GM21381 (cell line): Measurements from ENCODE around the gene ECM2.

Experiments
- ATAC-seq: cut with Tn5 transposase; IDR thresholded peaks from one replicate; pipeline ENCODE4 v1.9.1; 2021; ENCODE audit warnings: mild to moderate bottlenecking, moderate library complexity; ENCODE audit not compliant: unreplicated experiment

The ECM2 gene

DNA sequence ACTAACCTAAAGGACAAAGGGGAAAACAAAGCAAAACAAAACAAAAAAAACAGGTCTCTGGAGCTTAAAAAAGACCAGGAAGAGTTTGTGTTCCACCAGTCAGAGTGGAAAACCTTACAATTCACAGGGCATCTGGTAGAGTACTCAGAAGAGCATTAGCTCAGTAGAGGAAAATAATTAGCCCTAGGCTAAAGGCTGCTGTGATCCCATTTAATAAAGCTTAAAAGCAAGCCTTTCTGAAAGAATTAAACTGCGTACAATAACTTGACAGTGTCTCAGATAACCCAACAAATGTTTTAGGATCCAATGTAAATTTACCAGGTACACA lies 7.3 kb downstream of the ECM2 start:
- no peak for ATAC-seq

DNA sequence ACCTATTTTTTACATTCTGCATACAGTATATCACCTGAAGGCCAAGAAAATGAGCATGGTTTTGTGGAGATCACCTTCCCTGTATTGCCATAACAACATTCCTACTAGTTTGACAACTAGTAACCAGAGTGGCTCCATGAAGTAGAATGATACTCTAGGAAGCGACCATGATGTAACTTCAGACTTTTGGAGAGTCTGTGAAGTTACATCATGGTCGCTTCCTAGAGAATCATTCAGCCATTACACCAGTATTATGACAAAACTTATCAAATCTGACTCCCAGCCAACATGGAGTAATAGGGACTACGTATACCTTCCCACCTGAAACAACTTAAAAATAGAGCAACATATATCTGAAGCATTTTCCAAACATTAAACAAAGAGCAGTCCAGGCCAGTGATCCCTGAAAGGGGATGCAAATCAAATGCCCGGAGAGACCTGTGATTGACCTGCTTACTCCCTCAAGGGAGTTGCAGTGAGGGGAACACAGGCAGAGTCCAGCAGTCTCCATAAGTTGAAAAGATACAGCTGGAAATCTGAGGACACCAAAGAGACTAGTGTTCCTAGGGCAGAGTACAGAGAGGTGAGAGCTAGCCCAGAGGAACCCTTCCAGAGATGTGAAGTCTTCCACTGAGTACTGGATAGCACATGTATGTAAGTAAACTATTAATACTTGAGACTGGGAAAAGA lies 7.8 kb downstream of the ECM2 start:
- no peak for ATAC-seq

DNA sequence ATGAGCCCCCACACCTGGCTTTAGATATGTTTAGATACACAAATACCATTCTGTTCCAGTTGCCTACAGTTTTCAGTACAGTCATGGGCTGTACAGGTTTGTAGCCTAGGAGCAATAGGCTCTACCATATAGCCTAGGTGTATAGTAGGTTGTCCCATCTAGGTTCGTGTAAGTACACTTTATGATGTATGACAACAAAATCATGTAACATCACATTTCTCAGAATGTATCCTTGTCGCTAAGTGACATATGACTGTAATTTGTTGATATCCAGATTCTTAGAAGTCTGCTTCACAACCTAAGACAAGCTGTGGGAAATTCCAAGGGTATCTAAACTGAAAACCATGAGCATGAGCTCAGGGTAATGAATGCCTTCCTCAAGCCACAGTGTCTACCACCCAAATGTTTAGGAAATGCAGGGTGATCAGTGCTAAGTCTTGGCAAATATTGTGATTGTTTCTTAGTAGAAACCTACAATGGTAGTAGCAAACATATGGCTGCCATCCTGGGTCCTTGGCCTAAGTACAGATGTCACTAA lies 8.4 kb downstream of the ECM2 start:
- no peak for ATAC-seq

DNA sequence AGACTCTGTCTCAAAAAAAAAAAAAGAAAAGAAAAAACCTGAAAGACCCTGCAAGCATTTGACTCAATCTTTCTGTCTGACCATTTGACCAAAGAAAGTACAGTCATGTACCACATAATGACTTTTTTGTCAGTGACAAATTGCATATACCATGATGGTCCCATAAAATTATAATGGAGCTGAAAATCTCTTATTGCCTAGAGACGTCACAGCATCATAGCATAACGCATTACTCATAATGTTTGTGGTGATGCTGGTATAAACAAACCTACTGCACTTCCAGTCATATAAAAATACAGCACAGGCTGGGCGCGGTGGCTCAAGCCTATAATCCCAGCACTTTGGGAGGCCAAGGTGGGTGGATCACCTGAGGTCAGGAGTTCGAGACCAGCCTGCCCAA lies 10.5 kb downstream of the ECM2 start:
- no peak for ATAC-seq

DNA sequence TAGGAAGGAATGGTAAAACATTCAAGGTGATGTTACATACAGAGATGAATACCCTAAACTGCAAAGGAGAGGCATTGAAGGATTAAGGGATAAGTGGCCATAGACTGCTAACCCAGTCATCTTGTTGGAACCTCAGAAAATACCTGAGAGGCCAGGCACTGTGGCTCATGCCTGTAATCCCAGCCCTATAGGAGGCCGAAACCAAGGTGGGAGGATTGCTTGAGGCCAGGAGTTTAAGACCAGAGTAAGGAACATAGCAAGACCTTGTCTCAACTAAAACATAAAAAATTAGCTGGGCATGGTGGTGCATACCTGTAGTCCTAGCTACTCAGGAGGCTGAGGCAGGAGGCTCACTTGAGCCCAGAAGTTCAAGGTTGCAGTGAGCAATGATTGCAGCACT lies 10.9 kb downstream of the ECM2 start:
- ATAC-seq: no peak

DNA sequence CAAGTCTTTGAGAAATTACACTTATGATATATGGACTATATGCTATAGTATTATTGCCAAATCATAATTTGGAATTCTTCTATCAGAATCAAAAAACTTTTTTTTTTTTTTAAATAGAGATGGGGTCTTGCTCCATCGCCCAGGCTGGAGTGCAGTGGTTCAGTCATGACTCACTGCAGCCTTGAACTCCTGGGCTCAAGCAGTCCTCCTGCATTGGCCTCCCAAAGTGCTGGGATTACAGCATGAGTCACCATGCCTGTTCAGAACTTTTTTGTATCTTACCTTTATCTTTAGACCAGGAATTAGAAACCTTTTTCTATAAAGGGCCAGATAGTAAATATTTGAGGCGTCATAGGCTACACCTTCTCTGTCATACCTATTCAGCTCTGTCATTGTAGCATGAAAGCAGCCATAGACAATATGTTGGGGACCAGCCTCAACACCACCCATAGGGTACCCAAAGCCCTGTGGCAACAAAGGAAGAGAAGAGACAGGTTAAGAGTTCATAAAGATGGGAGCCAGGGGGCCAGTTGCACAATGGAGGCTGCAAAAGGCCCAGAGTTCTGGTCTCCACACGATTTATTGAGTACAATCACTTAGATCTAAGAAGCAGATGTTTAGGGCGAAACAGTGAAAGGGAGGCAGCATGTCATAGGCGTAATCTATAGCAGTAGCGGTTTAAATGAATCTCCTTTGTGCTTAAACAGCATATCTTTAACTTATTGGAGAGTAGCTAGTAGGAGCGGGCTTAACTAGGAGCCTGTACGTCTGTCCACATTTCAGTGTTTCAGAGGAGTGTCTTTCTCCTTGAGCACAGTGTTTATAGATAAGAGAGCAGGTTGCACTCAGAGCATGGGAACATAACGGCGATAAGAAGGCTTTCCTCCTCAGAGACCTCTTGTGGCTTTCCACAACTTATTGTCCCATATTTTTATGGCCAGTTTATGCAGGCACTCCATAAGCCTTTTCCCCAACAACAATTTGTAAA lies 12.5 kb downstream of the ECM2 start:
- ATAC-seq: no peak

DNA sequence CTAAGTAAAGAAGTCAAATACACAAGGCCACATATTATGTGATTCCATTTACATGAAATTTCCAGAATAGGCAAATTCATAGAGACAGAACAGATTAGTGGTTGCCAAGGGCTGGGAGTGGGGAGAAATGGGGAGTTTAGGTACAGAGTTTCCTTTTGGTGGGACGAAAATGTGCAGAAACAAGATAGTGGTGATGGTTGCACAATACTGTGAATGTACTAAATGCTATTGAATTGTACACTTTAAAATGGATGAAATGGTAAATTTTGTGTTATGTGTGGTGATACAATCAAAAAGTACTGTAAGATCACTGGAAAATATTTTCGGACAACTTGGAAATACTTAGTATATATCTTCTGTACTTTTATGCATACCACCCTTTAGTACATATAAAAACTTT lies 15.0 kb downstream of the ECM2 start:
- ATAC-seq: no peak

DNA sequence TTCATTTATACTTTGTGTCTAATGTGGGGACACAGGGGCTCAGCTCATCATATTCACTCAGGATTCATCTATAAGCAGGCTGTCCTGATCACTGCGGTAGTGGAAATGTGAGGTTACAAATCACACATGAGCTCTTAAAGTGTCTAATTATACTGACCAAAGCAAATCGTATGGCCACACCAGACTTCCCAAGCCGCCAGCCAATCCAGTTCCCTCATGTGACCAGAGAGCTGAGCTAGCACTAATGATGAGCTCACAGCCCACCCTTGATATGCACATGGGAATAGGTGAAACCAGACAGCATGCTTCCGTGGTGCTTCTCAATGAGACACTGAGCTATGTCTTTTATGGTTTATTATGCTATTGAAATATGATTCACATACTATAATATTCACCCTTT lies 17.6 kb downstream of the ECM2 start:
- no peak for ATAC-seq

DNA sequence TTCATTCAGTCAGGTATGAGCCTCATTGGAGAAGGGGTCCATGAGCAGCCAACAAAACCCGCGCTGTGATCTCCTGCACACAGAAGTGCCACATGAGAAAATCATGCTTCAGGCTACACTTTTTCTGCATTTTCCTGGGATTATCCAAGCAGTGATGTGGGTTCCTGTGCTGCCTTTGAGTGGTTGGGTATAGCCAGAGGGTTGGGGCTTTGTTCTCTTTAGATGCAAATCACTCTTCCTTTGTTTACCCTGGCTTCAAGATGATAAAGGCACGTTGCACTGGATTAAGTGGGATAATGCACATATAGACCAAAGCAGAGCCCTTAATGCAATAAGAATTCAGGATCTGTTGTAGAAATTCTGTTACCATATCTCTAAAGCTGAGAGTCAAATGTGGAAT lies 18.7 kb downstream of the ECM2 start:
- no peak for ATAC-seq

DNA sequence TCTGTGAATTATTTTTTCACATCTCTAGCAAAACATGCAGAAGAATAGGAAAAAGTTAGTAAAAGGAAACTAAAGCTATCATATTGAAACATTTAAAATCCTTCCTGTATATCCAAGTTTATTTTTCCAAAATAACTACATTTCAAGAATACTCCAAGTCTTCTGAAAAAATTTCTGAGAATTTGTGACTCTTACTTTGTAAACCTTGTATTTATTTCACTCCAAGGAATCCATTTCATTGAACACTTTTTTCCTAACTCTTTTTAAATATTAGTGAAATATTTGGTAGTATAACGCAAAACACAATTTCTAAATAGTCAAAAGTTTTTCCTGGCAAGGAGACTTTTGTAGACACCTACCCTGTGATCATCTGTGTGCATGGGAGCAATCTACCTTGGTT lies 19.3 kb downstream of the ECM2 start:
- ATAC-seq: no peak

DNA sequence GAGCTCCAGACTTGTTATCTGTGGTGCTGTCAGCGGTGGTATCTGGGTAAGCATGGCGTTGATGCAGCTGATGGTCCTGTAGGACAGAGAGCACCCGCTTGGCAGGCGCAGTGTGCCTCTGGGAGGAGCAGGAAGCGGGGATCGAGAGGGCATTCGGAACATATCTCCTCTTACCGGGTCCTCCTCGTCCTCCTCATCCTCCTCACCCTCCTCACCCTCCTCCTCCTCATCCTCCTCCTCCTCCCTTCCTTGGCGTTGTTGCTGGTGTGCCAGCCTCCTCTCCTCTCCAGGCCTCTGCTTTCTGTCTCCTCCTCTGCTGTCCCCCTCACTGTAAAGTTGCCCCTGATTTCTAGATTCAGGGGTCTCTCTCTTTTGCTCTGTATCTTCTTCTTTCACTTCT lies 21.2 kb downstream of the ECM2 start:
- no peak for ATAC-seq

DNA sequence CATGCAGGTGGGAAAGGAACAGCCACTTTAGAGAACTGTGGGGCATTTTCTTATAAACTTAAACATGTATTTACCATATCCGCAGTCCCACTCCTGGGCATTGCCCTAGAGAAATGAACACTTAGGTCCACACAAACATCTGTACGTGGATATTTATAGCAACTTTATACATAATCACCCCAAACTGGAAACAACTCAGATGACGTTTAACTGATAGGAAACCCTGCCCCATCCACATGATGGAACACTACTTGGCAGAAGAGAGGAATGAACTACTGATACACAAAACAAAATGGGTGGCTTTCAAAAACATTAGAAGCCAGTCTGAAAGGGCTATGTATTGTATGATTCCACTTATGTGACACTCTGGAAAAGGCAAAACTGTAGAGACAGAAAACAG lies 22.4 kb downstream of the ECM2 start:
- no peak for ATAC-seq

DNA sequence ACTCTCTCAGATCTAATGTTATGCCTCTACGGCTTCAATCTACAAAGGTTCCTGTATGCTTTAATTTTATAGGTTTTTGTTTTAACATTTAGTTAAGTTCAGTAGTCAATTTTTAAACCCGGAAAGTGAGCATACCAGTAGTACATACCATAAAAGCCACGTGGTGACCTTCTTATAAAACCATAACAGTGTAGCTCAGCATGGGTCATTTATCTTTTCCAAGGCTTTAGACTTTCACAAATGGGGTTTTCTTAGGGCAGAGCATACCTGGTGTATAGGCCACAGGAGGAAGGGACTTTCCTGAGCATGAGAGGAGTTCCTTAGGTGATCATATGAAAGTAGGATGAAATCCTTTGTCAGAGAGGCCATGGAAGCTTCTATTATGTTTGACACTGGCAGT lies 23.2 kb downstream of the ECM2 start:
- no peak for ATAC-seq

DNA sequence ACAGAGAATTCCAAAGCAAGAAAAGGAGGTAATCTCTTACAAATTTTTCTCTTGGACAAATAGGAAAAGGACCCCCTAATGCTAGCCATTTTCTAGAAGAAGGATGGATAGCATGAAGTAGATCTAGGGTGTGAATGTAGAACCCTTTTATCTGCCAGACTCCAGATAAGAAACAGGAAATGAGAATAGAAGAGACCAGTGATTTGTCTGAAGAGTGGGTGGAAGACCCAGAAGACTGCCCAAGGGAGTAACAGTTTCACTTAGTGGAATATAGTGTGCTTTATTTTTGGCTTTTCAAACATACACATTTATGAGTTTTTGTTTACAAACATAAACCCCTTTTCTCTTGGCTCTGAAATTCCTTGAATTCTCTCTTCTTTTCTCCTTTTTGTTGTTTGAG lies 25.0 kb downstream of the ECM2 start:
- ATAC-seq: no peak

DNA sequence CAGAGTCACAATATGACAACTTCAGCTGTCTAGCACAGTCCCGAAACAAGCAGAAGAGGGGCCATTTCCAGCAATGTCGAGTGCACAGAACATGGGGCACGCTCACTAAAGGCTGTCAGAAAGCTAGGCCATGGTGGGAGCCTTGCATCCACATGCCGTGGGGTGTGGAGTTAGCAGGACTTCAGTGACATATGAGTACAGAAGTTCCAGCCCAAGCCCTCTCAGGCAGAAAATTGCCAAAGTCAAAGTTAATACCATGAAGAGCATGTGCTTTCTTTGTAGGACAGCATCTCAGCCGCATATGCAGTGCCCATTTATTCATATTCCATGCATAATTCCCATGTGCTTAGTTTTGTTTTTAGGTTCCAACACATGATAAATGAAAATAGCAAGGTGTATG lies 26.7 kb downstream of the ECM2 start:
- ATAC-seq: no peak

DNA sequence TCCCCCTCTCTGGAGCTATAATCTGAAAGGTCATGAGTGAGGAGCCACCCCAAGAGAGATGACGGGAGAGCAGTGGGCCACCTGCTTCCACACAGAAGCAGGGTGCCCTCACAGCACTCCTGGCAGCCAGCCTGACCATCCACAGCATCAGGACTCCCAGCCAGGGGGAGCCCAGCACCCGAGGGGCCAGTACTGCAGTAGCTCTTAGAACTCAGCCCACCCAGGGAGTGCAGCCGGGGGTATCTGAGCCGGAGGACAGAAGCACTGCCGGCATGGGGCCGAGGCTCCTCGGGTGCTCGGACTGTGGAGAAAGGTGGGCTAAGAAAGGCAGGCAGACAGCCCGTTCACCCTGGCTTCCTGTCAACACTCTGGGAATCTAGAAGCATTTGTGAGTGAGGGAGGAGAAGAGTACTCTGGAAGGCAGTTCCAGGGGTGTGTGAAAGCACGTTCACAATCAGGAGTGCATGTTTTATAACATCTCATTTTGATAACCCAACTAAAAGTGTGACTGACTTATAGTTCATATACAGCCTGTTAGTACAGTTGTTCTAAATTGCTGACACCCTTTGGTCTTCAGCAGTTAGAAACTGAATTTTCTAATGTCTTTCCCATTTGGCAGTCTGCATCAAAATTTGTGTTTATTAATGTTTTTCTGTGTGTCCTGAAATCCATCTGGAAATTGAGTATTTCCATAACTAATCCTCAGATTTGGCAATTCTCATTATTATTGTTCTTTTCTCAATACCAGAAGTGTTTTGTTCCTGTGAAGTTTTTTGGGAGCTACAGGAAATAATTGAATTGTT lies 27.6 kb downstream of the ECM2 start:
- no peak for ATAC-seq

DNA sequence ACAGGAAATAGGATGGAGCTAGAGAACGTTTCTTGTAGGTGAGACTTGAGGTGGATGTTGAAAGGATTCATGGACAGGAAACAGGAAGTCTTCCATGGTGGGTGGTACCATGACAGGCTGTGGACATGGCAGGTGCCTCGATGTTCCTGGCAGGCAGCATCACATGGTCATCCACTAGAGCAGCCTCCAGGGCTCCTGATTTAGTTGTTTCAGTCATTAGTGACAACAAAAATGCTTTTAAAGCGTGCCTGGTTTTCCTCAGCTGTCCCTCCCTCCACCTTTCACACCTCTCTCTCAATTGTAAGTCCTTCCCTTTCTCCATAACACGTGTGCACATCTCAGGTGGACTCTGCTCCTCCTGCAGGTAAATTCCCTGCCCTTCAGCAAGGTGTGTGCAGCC lies 28.3 kb downstream of the ECM2 start:
- no peak for ATAC-seq

DNA sequence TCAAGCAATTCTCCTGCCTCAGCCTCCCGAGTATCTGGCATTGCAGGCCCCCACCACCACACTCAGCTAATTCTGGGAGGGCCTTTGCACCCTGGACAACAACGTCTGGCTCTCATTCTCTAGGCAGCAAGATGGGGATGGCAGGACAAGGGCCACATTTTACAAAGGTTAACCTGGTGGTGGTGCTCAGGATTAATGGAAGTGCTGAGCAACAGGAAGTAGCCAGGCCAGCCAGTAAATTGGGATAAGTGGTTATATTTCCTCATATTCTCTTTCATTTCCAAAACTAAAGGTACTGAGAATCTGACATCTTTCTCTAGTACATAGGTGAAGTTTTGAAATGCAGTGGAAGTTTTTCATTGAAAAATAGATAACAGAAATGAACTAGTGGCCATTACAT lies 28.8 kb downstream of the ECM2 start:
- no peak for ATAC-seq

DNA sequence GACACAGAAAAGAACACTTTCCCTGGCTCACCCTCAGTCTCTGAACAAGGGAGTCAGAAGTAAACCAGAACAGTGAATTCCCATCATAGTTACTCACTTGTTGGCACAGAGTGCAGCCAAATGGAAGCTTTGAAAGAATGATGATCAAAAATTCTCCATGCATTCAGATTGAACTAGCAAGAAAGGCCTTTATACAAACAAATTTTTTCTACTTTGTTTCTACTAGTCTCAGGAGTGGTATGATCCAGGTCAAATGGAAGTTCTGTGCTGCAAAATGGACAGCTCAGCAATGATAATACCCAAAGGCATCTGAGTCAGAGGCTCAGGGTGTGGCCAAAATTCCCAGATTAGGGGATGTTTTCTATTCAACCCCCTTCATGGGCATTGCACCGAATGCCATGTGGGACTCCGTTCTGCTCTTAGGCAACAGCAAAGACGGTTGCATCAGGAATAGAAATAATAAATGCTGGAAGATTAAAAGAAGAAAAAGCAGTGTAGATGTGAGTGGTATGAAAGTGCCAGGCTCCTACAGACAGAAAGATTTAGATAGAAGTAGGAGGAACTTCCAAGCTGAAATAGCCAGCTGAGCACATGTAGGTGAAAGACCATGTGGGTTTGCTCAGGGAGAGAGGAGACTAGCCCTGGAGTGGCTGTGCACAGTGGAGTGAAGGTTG lies 29.5 kb downstream of the ECM2 start:
- no peak for ATAC-seq

DNA sequence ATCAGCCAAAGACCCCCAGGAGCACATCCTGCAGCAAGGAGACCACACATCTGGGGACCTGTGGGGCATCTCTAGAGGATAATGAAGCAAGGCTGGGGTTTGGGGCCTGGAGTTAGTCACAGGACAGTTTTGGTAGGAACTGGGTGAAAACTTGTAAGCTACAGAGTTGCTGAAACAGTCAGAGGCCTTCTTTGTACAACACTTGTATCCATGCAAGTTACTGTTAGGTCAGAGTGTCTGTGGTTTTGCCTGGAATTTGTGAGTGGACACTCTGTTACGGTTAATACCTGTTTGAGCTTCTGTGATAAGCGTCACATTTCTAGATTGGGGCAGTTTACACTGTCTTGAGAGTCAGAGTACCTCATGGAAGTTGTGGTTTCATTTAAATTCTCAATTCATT lies 30.9 kb downstream of the ECM2 start:
- no peak for ATAC-seq

DNA sequence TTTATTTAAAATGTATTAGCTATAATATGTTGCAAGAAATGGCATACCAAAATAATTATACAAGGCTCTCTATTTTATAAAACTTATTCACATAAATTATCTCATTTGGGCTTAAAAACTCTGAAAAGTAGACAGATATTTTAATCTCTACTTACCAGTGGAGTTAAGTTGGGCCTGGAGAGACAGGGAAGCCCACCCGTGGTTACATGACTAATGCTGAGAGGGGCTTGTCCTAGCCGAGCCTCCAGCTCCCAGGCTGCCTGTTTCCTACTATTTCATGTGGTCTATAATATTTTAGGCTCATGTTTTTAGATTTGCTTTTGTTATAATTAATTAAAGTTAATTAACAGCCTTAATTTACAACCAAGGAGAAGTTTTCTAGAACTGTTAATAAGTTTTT lies 32.6 kb downstream of the ECM2 start:
- ATAC-seq: no peak
